ENCODE results near the gene SDHC. TPM values are rescaled to one million over a fixed set of nuclear protein-coding genes. Genes with fewer than 3 reads are reported as not detected.

Gene SDHC
- total and polyA plus RNA-seq, 2 of the 13 experiments (the other 11 are each of a cell fraction or from before 2014, with no cell fraction given): 27.1 to 229 TPM

DNA sequence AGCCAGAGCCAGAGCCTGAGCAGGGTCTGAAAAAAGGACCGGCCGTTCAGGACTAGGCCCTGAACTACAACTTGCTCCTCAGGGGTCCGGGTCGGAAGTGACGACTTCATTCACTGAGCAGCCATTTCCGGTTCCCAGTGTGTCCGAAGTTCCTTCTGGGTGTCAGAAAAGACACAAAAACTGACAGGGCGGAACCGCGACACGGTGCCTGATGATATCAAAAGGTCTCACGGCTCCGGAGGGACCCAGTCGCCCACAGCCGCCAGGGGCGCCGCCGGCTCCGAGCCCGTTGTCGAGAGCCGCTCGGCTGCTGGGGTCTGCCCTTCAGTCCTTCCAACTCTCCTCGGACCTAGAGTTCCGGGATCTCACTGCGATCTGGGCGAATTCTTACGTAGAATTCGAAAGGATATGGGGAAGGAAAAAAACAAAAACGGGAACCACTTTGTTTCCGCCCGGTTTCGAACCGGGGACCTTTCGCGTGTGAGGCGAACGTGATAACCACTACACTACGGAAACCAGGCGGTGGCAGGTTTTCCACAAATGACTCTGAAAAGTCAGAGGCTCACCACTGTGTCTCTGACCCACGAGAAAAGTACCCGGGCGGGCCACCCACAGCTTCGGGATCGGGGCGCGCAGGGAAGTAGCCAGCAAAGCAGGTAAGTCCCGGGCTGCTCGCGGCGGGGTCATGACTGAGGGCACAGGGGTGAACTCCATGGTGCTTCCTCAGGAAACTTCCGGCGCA is 85.2 kb downstream of the SDHC start (continued):
- TF ChIP-seq, protein P1, sequence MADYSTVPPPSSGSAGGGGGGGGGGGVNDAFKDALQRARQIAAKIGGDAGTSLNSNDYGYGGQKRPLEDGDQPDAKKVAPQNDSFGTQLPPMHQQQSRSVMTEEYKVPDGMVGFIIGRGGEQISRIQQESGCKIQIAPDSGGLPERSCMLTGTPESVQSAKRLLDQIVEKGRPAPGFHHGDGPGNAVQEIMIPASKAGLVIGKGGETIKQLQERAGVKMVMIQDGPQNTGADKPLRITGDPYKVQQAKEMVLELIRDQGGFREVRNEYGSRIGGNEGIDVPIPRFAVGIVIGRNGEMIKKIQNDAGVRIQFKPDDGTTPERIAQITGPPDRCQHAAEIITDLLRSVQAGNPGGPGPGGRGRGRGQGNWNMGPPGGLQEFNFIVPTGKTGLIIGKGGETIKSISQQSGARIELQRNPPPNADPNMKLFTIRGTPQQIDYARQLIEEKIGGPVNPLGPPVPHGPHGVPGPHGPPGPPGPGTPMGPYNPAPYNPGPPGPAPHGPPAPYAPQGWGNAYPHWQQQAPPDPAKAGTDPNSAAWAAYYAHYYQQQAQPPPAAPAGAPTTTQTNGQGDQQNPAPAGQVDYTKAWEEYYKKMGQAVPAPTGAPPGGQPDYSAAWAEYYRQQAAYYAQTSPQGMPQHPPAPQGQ (CRISPR knock-in tag; IDR thresholded peaks at IDR 0.05; ENCODE audit: borderline replicate concordance): no peak
- TF ChIP-seq ZNF616 (CRISPR knock-in tag; IDR thresholded peaks at IDR 0.05; ENCODE audit: low read depth) (no peak), ZMAT5 (CRISPR knock-in tag; IDR thresholded peaks at IDR 0.05; ENCODE audit: borderline replicate concordance, low read depth) (no peak), NPAS2 (CRISPR knock-in tag; IDR thresholded peaks at IDR 0.05; ENCODE audit: borderline replicate concordance) (0 out of 2 replicates have a peak, but pooled peaks have one; percentile 53), AHDC1 (CRISPR knock-in tag; IDR thresholded peaks at IDR 0.05; ENCODE audit: borderline replicate concordance) (no peak), IRF1 (CRISPR knock-in tag; IDR thresholded peaks at IDR 0.05; ENCODE audit: low read depth) (no peak), ZNF235 (CRISPR knock-in tag; IDR thresholded peaks at IDR 0.05; ENCODE audit: borderline replicate concordance) (no peak), PCBP1 (IDR thresholded peaks at IDR 0.05; ENCODE audit: borderline replicate concordance, low read depth, low read length) (no peak), SMYD3 (CRISPR knock-in tag; IDR thresholded peaks at IDR 0.05) (peak; percentile 74; the same call in 1 of the 2 replicates), RAD21 (CRISPR knock-in tag; IDR thresholded peaks at IDR 0.05) (peak; percentile 8; the same call in 1 of the 2 replicates), NRL (CRISPR knock-in tag; IDR thresholded peaks at IDR 0.05; ENCODE audit: borderline replicate concordance) (peak; percentile 88; the same call in 1 of the 2 replicates), ZNF543 (CRISPR knock-in tag; IDR thresholded peaks at IDR 0.05) (peak; percentile 77; the same call in 1 of the 2 replicates), ZNF780A (CRISPR knock-in tag; IDR thresholded peaks at IDR 0.05) (peak; percentile 80; the same call in 1 of the 2 replicates)
- TF ChIP-seq, protein P2, sequence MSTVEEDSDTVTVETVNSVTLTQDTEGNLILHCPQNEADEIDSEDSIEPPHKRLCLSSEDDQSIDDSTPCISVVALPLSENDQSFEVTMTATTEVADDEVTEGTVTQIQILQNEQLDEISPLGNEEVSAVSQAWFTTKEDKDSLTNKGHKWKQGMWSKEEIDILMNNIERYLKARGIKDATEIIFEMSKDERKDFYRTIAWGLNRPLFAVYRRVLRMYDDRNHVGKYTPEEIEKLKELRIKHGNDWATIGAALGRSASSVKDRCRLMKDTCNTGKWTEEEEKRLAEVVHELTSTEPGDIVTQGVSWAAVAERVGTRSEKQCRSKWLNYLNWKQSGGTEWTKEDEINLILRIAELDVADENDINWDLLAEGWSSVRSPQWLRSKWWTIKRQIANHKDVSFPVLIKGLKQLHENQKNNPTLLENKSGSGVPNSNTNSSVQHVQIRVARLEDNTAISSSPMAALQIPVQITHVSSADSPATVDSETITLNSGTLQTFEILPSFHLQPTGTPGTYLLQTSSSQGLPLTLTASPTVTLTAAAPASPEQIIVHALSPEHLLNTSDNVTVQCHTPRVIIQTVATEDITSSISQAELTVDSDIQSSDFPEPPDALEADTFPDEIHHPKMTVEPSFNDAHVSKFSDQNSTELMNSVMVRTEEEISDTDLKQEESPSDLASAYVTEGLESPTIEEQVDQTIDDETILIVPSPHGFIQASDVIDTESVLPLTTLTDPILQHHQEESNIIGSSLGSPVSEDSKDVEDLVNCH (CRISPR knock-in tag; IDR thresholded peaks at IDR 0.05): 0 out of 2 replicates have a peak, but pooled peaks have one; percentile 35
- TF ChIP-seq, protein P3, sequence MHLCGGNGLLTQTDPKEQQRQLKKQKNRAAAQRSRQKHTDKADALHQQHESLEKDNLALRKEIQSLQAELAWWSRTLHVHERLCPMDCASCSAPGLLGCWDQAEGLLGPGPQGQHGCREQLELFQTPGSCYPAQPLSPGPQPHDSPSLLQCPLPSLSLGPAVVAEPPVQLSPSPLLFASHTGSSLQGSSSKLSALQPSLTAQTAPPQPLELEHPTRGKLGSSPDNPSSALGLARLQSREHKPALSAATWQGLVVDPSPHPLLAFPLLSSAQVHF (CRISPR knock-in tag; IDR thresholded peaks at IDR 0.05): 0 out of 2 replicates have a peak, but pooled peaks have one; percentile 65
